GM15510 (cell line): ENCODE results near the gene PALM3.

Experiments used
- POLR2A ChIP-seq: IDR thresholded peaks from 3 replicates; pipeline ENCODE4 v1.6.1; 2011; ENCODE audit warnings: borderline replicate concordance; ENCODE audit not compliant: insufficient read length; ENCODE audit errors: extremely low read depth

The PALM3 gene, protein sequence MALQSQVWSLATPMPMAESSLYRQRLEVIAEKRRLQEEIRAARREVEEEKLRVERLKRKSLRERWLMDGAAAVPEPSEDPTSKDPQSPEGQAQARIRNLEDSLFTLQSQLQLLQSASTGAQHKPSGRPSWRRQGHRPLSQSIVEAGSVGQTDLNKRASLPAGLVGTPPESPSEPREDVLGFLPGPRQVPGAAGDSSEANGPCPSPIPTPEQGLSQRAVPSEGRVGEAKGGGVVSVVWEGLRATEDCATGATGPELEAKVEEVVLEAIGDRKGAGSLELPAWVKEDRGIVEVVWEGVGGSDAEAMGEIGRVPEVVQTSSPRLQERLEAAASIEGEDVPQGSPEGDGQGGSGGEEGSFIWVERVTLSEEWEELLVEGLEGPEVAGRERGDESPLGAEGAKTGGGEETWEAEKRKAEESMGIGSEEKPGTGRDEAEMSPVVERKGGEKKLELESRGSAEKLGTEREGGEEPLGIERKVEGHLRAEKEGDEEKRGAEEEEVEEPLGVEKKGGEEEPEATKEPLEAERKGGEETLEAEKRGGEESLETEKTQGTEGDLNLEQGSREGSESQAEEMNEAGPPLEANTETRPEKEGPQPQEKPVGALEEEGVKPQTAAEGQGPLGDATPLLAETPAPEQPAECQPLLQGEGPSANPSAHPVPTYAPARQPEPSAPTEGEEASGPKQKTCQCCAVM

DNA sequence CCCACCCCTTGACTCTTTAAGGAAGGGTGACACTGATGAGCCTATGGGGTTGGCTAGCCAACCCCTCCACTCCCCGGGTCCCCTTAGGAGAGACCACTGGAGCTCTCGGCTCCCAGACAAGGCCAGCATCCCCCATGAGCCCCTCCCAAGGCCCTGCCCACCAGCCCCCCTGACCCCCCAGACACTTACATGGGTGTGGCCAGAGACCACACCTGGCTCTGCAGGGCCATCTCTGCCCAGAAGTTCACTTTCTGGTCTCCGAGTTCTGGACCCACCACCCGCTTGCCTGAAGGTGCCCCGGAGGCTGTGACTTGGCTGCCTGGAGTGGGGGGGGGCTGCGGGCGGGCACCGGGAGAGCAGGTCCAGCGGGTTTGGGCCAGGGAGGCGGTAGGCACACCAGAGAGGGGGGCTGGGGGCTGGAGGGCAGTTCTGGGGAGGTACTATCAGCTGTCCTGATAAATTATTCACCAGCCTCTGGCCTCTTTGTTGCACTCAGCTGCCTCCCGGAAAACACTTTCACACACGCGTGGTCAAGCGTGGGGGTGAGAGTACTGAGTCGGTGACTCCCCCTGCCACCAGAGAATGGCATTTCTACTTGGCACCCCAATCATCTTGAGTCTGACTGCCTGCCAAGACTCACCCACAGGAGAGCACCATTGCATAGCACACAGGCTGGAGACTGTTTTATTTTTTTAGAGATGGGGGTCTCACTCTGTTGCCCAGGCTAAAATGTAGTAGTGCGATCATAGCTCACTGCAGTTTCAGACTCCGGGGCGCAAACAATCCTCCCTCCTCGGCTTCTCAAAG, at the start of gene PALM3:
Gene PALM3 (minus strand): TSS at position 326 of the 807 bp plus-strand sequence. CDS start 96 bp downstream, at position 230.
- no peak for TF ChIP-seq POLR2A

DNA sequence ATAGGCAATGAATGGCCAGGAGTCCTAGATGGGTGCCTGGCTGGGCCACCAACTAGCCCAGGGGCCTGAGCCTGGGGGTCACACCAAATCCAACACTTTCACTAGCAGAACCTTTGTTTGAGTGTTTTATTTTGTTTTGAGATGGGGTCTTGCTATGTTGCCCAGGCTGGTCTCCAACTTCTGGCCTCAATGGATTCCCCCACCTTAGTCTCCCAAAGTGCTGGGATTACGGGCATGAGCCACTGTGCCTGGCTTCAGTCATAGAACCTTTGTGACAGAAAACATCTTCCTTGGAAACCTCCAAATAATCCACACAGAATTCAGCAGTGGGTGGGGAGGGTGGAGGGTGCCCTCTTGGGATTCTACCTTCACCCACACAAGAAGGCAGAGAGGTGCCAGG, 49.6 kb upstream of the PALM3 start:
- no peak for TF ChIP-seq POLR2A

DNA sequence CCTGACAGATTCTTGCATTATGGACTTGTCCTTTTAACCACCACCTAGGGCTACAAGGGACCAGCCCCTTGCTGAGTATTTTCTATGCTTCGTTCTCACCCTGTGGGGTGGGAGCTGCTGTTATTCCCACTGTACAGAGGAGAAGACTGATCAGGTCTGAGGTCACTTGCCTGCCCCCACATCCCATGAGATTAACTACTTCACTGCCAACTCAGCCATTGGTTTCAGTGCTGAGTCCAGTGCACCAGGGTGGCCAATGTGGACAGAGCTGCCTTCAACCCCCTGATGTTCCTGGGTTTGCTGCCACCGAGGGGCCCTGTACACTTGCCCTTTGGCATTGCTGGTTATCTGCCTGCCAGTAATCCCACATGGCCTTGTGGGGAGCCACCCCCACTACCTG, 48.8 kb upstream of the PALM3 start:
- no peak for TF ChIP-seq POLR2A

DNA sequence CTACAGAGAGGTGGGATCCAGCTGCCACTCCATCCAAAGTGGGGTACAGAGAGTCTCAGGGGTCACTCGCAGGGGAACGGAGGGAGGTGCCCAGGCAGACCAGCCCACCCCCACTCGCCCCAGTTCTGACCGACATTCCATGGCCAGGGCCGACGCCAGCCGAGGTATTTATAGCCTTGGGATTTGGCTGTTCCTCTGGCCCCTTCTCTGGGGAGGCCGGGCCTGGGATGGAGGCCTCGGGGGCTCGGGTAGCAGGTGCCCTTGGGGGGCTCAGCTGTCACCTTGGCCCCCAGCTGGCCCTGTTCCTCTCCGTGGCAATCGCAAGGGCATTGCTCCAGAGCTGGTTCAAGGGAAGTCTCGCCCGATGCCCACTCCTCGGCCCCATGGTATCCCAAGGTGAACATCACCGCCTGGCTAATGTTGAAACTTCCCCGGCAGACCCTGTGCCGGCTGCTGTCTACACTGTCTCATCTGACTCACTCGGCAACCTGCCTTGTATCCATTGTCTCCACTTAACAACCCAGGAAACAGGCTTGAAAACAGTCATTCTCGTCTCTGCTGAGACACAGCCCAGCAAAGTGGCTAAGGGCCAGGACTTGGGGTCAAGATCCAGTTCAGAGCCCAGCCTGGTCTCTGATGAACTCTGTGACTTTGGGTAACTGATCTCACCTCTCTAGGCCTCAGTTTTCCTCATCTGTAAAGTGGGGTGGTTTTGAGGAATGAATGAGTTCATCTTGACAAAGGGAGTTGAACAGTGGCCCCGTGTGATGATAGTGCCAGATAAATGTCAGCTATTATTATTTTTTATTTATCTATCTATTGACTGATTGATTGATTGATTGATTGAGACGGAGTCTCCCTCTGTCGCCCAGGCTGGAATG, 45.9 kb upstream of the PALM3 start:
- TF ChIP-seq POLR2A, result no peak

DNA sequence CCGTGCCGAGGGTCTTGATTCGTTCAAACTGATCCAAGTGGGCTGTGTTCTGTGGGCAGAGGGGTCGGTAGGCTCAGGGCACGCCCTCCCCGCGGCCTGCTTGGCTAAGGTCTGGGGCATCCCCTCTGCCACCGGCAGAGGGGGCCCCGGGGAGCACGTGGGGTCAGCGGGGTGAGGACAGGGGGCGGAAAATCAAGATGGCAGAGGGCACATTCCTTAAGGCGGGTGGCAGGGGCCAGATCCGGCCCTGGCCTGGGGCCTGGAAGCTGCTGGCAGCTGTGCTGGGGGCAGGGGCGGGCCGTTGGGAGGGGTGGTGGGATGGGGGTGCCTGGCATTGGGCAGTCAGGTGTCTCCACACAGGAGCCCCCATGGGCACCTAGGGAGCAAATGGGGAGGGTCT, 45.0 kb upstream of the PALM3 start:
- TF ChIP-seq POLR2A, result no peak

DNA sequence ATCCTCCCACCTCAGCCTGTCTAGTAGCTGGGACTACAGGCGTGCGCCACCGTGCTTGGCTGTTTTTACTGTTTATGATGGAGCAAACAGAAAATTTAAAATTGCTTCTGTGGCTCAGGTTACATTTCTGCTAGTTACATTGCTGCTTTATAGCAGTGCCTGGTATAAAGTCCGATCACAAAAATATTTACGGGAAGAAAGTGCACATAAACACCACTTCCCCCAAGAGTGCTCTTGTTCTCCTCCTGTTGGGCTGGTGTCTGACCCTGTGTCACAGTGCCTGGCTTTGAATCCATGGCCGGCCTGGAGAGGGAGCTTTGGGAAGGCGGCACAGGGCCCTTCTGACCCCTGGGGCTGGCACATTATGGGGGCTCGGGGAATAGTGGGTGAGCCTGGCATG, 43.8 kb upstream of the PALM3 start:
- TF ChIP-seq POLR2A, result no peak

DNA sequence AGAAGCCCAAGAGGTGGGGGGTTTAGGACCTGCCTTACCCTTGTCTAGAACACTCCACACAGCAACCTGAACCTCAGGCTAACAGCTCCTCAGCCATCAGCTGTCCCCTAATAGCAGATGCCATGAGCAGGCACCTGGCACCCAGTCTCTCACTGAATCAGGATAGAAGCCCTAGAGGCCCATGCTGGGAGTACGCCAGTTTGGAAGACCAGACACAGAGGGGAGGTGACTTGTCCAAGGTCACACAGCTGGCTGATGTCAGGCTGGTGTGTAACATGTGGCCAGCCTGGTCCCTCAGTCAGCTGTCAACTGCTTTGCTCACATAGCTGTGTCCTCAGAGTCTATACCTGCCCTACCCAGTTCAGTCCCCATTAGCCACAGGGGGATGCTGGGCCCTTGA, 41.4 kb upstream of the PALM3 start:
- no peak for TF ChIP-seq POLR2A

DNA sequence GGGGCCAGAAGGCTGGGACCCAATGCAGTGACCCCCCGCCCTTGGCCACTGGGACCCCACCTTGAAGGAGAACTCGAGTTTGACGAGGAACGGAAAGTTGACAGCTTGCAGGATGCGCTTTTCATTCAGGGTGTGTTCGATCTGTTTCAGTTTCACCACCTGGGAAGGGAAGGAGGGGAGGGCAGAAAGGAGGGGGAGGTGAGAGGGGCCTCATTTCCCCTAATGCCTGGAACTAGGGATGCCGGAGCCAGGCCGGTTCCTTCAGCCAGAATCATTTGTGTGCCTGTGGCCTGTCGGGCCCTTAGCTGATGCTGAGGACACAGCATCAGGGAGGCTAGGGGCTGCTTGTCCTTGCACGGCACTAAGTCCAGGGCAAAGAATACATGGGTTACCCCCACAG, 40.9 kb upstream of the PALM3 start:
- TF ChIP-seq POLR2A, result no peak

DNA sequence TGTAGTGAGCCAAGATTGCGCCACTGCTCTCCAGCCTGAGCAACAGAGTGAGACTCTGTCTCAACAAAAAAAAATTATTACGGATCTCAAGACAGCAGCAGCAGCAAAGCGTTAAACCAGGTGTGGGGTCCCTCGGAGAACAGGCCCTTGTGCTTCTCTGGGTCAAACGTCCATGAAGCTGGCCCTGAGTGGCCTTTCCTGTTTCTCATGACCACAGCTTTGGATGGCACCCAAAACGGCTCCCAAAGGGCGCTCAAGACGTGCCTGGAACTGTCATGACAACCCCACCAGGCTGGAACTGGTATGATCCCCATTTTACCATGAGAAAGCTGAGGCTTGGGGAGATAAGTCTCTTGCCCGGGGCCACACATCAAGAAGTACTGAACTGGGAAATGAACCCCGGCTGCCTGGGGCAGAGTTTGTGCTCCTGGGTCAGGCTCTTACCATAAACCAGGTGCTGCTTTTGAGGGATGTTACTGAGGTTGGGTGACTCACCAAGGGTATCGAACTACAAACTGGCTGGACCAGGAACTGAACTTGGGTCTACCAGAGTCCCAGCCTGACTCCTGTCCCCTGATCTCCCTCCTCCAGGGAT, 40.3 kb upstream of the PALM3 start:
- no peak for TF ChIP-seq POLR2A

DNA sequence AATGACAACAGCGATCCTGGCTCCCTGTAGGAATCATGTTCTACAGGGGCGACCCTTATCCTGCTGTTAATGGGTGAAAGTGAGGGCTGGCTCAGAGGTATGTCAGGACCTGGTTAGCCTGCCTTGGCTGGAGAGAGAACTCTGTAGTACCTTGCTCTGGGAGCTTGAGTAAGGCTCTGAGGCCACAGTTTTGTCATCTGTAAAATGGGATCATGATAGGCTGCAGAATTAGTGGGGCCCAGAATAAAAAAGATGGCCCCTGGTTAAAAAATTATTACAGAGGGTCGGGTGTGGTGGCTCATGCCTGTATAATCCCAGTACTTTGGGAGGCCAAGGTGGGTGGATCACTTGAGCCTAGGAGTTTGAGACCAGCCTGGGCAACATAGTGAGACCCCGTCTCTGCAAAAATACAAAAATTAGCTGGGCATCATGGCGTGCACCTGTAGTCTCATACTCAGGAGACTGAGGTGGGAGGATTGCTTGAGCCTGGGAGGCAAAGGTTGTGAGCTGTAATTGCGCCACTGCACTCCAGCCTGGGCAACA, 39.2 kb upstream of the PALM3 start:
- TF ChIP-seq POLR2A, result no peak

DNA sequence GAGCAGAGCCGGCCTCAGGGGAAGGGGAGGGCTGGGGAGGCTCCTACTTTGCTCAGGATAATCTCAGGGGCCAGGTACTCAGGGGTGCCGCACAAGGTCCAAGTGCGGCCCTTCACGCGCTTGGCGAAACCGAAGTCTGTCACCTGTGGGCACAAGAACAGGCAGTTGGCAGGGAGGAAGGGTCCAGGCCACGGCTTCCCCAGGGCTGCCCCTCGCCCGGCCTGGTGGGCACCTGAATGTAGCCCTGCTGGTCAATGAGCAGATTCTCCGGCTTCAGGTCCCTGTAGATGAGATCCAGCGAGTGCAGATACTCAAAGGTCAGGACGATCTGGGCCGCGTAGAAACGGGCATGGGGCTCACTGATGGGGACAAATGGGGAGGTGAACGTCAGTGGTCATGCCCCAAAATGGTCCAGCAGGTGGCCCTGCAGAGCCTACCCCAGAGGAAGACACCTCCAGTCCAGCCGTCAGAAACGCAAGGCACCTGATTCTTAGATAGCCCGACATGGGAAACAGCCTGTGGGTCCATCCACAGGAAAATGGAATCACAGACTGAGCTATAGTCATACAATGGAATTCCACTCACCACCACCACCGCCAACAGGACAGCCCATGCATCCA, 35.8 kb upstream of the PALM3 start:
- no peak for TF ChIP-seq POLR2A

DNA sequence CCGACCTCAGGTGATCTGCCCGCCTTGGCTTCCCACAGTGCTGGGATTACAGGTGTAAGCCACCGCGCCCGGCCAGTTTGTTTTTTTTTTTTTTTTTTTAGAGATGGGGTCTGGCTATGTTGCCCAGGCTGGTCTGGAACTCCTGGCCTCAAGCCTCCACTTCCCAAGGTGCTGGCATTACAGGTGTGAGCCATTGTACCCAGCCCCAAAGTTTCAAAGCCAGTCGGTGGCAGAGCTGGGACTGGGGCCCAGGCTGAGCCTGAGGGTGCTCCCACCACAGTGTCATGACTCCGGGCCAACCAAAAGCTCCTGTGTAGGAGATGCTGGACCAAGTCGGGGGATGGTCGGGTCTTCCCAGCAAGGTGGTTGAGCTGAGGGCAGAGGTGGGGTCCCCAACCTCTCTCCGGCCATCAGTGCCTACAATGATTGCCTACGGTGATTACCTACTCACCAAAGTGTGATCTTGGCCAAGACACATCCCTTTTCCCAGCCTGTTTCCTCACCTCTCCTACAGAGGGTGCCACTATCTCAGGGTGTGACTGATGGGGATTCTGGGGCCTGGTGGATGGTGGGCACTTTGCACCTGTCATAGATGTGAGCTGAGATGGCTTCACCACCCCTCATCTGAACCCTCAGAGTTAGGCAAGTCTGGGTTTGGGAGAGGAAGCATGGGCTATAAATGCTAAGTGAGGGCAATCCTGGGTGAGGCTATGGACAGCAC, 34.6 kb upstream of the PALM3 start:
- TF ChIP-seq POLR2A, result no peak

DNA sequence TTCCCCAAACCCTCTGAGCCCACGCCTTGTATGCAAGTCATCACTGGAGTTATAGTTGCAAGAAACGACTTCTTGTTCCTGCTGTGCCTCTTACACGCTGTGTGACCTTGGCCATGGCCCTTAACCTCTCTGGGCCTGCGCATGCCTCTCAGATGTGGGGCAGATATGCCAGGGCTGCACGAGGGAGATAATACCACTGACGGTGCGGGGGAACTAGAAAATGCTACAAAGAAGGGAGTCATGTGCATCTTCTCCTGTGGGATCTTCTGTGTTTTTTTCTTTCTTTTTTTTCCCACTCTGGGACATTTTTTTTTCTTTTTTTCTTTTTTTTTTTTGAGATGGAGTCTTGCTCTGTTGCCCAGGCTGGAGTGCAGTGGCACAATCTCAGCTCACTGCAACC, 33.0 kb upstream of the PALM3 start:
- no peak for TF ChIP-seq POLR2A
